Psoas muscle (tissue), 8 donors: Measurements from ENCODE around the gene ETAA1. TPM values are rescaled to one million over a fixed set of nuclear protein-coding genes. Genes with fewer than 3 reads are reported as not detected.

Source experiments
- ATAC-seq, 4 donors: fragments of 200-7000 bp; cut with Tn5 transposase; one replicate each; pipeline ENCODE4 v1.9.1; 2020; ENCODE audit warnings: moderate library complexity in 3 of 4, mild to moderate bottlenecking in 2 of 4
- DNase-seq, 2 donors: peaks; one replicate each; pipeline ENCODE4 v3.0.0-alpha.2; 2020
- H3K27ac ChIP-seq: fragments of 200-600 bp; one replicate; pipeline ENCODE4 v1.8.0; 2022
- H3K27me3 ChIP-seq, 3 donors: fragments of 200-600 bp in 1 of 3; one replicate each; pipeline versions ENCODE4 v1.6.1 to v1.8.0; 2013 to 2022; ENCODE audit warnings: low read length in 2 of 3, mild to moderate bottlenecking in 2 of 3, moderate library complexity in 1 of 3; ENCODE audit not compliant: insufficient read depth in 3 of 3
- H3K36me3 ChIP-seq, 2 donors: fragments of 200-600 bp in 1 of 2; one replicate each; pipeline versions ENCODE4 v1.6.1 to v1.8.0; 2013 to 2022; ENCODE audit warnings: low read depth in 1 of 2, mild to moderate bottlenecking in 1 of 2, moderate library complexity in 1 of 2; ENCODE audit not compliant: insufficient read depth in 1 of 2
- H3K4me1 ChIP-seq: fragments of 200-600 bp; one replicate; pipeline ENCODE4 v1.8.0; 2022
- H3K4me3 ChIP-seq: fragments of 200-600 bp; one replicate; pipeline ENCODE4 v1.8.0; 2022; ENCODE audit warnings: mild to moderate bottlenecking
- H3K9me3 ChIP-seq: fragments of 200-600 bp; one replicate; pipeline ENCODE4 v1.8.0; 2022
- CTCF ChIP-seq: fragments of 200-600 bp; IDR thresholded peaks from one replicate; pipeline ENCODE4 v1.8.0; 2022; ENCODE audit warnings: antibody characterized with exemption
- WGBS, 3 donors: extraction: QIAGEN DNeasy Blood & Tissue Kit; methylation state at CpG; one replicate each; pipeline versions ENCODE4 v1.1.6 to v1.1.7; 2013; 5-methylcytosine and 5-hydroxymethylcytosine counted together
- intact Hi-C, 2 donors: fragments of 100-400 bp; cut with DNase I; formaldehyde crosslinking; loops; one replicate each; pipeline versions ENCODE4 v1.11.0 to v1.14.2; 2022
- polyA plus RNA-seq, 3 donors: library from polyadenylated mRNA; stranded (reverse); fragments of 200-250 nt; gene quantifications; one replicate each; pipeline ENCODE4 v1.2.3, GENCODE V29; 2013
- total RNA-seq, 4 donors: library from RNA; stranded (reverse); fragmentation: NEBNext Ultra II Directional in 2 of 4; extraction: Animal tissue kit (Norgen Biotek cat#: 25700) in 2 of 4; gene quantifications; one replicate each; pipeline versions ENCODE4 v1.2.1 to v1.2.4, GENCODE V29; 2021 to 2023
- donor health status: healthy with polysubstance abuse.
- donor health status: DM: no; HTN: no; CAD: no; lungs with moderate emphysema.
- donor health status: Bipolar disorder and iron deficiency.
- donor health status: healthy.
- donor health status: DM: yes; HTN: yes; CAD: no.
- donor health status: DM: no; HTN: no; CAD: no.
- donor health status: DM: no; HTN: no; CAD: no.
- donor health status: DM: yes; HTN: yes; CAD: no.

The ETAA1 gene
- total and polyA plus RNA-seq, 7 donors: 1.9 to 3.8 (median 2.9) TPM

DNA sequence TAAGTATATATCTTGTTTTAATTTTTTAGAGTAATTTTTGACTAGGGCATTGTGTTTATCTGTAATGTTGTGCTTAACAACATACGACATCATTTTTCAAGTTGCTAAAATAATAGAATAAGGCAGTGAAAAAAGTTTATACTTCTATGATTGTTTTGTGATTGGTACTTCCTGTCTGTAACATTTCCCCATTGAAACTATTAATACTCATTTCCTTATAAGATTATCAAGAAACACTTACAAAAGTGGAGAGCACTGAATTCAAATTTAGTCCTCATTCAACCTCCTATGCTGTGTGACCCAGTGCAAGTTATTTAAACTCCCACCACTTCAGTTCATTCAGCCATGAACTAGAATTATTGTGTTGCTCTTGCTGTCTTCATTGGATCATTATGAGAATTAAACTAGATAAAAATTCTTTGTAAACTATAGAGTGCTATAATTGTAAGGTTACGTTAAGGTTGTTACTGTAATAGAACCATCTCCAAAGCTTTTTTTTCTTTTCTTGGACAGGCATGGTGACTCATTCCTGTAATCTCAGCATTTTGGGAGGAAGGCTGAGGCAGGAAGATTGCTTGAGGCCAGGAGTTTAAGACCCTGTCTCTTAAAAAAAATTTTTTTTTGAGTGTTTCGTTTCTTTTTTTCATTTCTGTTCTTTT, 2.8 kb downstream of the ETAA1 start:
- Histone ChIP-seq H3K36me3 (peaks cover 0 to 59% of the 10 kb centered on the region in 2 donors), H3K4me3 (no peak overlapping the region), H3K4me1 (peaks cover 4% of the 10 kb centered on the region), H3K27ac (no peak overlapping the region), H3K9me3 (no peaks in the 10 kb centered on the region), H3K27me3 (no peaks in the 10 kb centered on the region)
- WGBS, 3 donors: 54 to 57% (median 55%) methylated on average over 3 of the region's 3 CpGs
- no peak for TF ChIP-seq CTCF
- intact Hi-C loops: loop anchor here (10.0 kb wide), 4 partner anchors 75 to 965 kb away; partner anchors contain the start of gene MEIS1 (in 1 of the 2)
- DNase-seq (no peak), ATAC-seq (no peak)

- no peak for TF ChIP-seq CTCF
- DNase-seq (no peak), ATAC-seq (no peak)
- Histone ChIP-seq H3K9me3 (no peaks in the 10 kb centered on the region), H3K27ac (no peak overlapping the region), H3K36me3 (peaks cover 0 to 67% of the 10 kb centered on the region in 2 donors), H3K4me3 (no peak overlapping the region), H3K27me3 (no peaks in the 10 kb centered on the region), H3K4me1 (peaks cover 4% of the 10 kb centered on the region)
- intact Hi-C loops: no loop called here
- WGBS, 3 donors: 93 to 96% (median 94%) methylated on average over 4 of the region's 4 CpGs
These were observed 3.7 kb downstream of the ETAA1 start for GRCh38 chr2:67400560-67401485.

GRCh38 chr2:67408346-67408745, 11.2 kb downstream of the ETAA1 start:
- H3K36me3 ChIP-seq: peaks cover 3 to 79% of the 10 kb centered on the region in 2 donors
- intact Hi-C loops: no loop called here
- ATAC-seq: no peak
- H3K4me1 ChIP-seq: no peaks in the 10 kb centered on the region
- H3K27ac ChIP-seq: no peak overlapping the region
- H3K9me3 ChIP-seq: no peaks in the 10 kb centered on the region
- H3K27me3 ChIP-seq: no peaks in the 10 kb centered on the region
- no peak overlapping the region for H3K4me3 ChIP-seq
- DNase-seq: no peak
- no peak for TF ChIP-seq CTCF

DNA sequence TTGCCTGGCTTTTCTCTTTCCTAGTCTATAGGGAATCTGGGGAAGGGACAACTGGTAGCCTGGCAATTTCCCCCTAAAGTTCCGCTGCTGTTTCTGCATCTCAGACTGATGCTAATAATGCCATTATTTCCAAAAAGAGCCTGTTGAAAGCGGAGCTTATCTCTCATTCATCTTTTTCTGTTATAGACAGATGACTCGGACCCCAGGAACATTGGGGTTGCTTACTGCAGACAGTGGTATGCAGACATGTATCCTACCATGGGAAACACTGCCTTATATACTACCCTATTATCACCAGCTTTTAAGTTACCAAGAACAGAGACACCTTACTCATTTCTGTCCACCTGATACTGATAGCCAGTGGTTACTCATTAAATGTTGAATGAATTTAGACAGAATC, 15.3 kb downstream of the ETAA1 start:
- H3K27me3 ChIP-seq: no peaks in the 10 kb centered on the region
- H3K4me3 ChIP-seq: no peak overlapping the region
- H3K27ac ChIP-seq: no peak overlapping the region
- ATAC-seq: no peak
- no peaks in the 10 kb centered on the region for H3K4me1 ChIP-seq
- H3K36me3 ChIP-seq: peaks cover 0 to 41% of the 10 kb centered on the region in 2 donors
- DNase-seq: no peak
- no peak for TF ChIP-seq CTCF
- intact Hi-C loops: no loop called here
- WGBS, 3 donors: 93 to 95% (median 95%) methylated on average over 3 of the region's 3 CpGs
- H3K9me3 ChIP-seq: no peaks in the 10 kb centered on the region
